ENCODE measurements around the gene TRIM66.

TRIM66 gene

DNA sequence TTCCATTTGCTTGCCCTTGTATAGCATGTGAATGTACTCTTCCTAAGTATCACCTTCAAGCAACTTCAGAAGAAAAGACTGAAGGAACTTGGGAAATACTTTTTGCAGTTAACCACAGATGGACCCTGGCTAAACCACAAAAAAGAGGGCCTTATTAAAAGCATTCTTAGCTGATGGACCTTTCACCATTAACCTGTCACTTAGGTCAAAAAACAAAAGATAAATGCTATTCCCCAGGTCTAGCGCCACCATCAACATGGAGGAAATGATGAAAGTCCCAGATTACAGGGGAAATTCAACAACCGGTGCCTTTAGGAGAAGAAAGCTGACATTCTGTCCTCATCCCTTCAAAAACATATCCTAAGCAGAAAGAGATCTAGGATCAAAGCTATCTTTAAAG is 117.9 kb downstream of the TRIM66 start:
- Mint-ChIP-seq H3K4me1 (no peaks in the 10 kb centered on the region), H3K27ac (no peak overlapping the region), H3K27me3 (no peaks in the 10 kb centered on the region), H3K4me3 (no peak overlapping the region), H3K9me3 (peaks cover 8% of the 10 kb centered on the region), H3K36me3 (peaks cover 16% of the 10 kb centered on the region)
- ATAC-seq: no peak

Data from stimulated activated memory B cell treated with anti-CD40 and anti-IgM and Interleukin-4, amounts not matched to agents 10 μg/mL and 1 μg/mL and 100 μg/mL, for 72 hours (primary cell).